Measurements from ENCODE around the gene PIGB.
"Not testable (repeated sequence)": the region's sequence is repeated elsewhere in the genome, so short reads cannot be mapped to it uniquely, and the experiment has no call there.

PIGB gene

GRCh38 chr15:55360256-55360655 lies 41.2 kb downstream of the PIGB start:
- H3K4me3 ChIP-seq (ENCODE audit: low read length), result no peak overlapping the region

GRCh38 chr15:55361048-55361447 lies 42.0 kb downstream of the PIGB start:
- DNase-seq (ENCODE audit: low read depth, low spot score), result no peak
- H3K4me3 ChIP-seq (ENCODE audit: low read length), result no peak overlapping the region

More at GRCh38 chr15:55360256-55360655, 41.2 kb downstream of the PIGB start:
- DNase-seq (ENCODE audit: low read depth, low spot score), result no peak

GRCh38 chr15:55362641-55363040 lies 43.6 kb downstream of the PIGB start:
- DNase-seq (ENCODE audit: low read depth, low spot score), result no peak
- H3K4me3 ChIP-seq (ENCODE audit: low read length), result no peak overlapping the region

- no peak for DNase-seq (ENCODE audit: low read depth, low spot score)
- no peak overlapping the region for H3K4me3 ChIP-seq (ENCODE audit: low read length)
Observed at GRCh38 chr15:55366981-55367380, 48.0 kb downstream of the PIGB start.

GRCh38 chr15:55372701-55373440 lies 53.8 kb downstream of the PIGB start:
- no peak overlapping the region for H3K4me3 ChIP-seq (ENCODE audit: low read length)
- no peak for DNase-seq (ENCODE audit: low read depth, low spot score)

GRCh38 chr15:55379095-55379494 lies 60.1 kb downstream of the PIGB start:
- no peak overlapping the region for H3K4me3 ChIP-seq (ENCODE audit: low read length)
- DNase-seq (ENCODE audit: low read depth, low spot score), result no peak

GRCh38 chr15:55381595-55381994 lies 62.6 kb downstream of the PIGB start:
- no peak overlapping the region for H3K4me3 ChIP-seq (ENCODE audit: low read length)
- no peak for DNase-seq (ENCODE audit: low read depth, low spot score)

GRCh38 chr15:55383687-55384086 lies 64.7 kb downstream of the PIGB start:
- H3K4me3 ChIP-seq (ENCODE audit: low read length), result no peak overlapping the region

GRCh38 chr15:55387027-55387426 lies 68.0 kb downstream of the PIGB start:
- no peak for DNase-seq (ENCODE audit: low read depth, low spot score)
- no peak overlapping the region for H3K4me3 ChIP-seq (ENCODE audit: low read length)

More at GRCh38 chr15:55383687-55384086, 64.7 kb downstream of the PIGB start:
- no peak for DNase-seq (ENCODE audit: low read depth, low spot score)

- no peak overlapping the region for H3K4me3 ChIP-seq (ENCODE audit: low read length)
- DNase-seq (ENCODE audit: low read depth, low spot score), result no peak
Observed at GRCh38 chr15:55389264-55389607, 70.2 kb downstream of the PIGB start.

GRCh38 chr15:55394694-55395093 lies 75.7 kb downstream of the PIGB start:
- no peak for DNase-seq (ENCODE audit: low read depth, low spot score)
- no peak overlapping the region for H3K4me3 ChIP-seq (ENCODE audit: low read length)

GRCh38 chr15:55398243-55398642 lies 79.2 kb downstream of the PIGB start:
- DNase-seq (ENCODE audit: low read depth, low spot score), result no peak
- no peak overlapping the region for H3K4me3 ChIP-seq (ENCODE audit: low read length)

GRCh38 chr15:55400050-55400449 lies 81.0 kb downstream of the PIGB start:
- DNase-seq (ENCODE audit: low read depth, low spot score), result not testable (repeated sequence)

GRCh38 chr15:55401786-55402246 lies 82.8 kb downstream of the PIGB start:
- no peak overlapping the region for H3K4me3 ChIP-seq (ENCODE audit: low read length)
- no peak for DNase-seq (ENCODE audit: low read depth, low spot score)

More at GRCh38 chr15:55400050-55400449, 81.0 kb downstream of the PIGB start:
- H3K4me3 ChIP-seq (ENCODE audit: low read length), result not testable (repeated sequence)

GRCh38 chr15:55402707-55403106 lies 83.7 kb downstream of the PIGB start:
- H3K4me3 ChIP-seq (ENCODE audit: low read length), result no peak overlapping the region
- DNase-seq (ENCODE audit: low read depth, low spot score), result no peak

- H3K4me3 ChIP-seq (ENCODE audit: low read length), result no peak overlapping the region
Observed at GRCh38 chr15:55403531-55403930, 84.5 kb downstream of the PIGB start.

More at GRCh38 chr15:55403531-55403930, 84.5 kb downstream of the PIGB start:
- DNase-seq (ENCODE audit: low read depth, low spot score), result no peak

All from Jurkat, Clone E6-1 (cell line).